Astrocyte (in vitro differentiated cells and primary cell): ENCODE data around the gene APBB1IP. TPM values are rescaled to one million over a fixed set of nuclear protein-coding genes. Genes with fewer than 3 reads are reported as not detected.

Source experiments
- DNase-seq: peaks from one replicate; pipeline ENCODE4 v3.0.0-alpha.2; 2010; ENCODE audit warnings: low read depth
- FAIRE-seq: peaks from 2 replicates; lab custom pipeline; 2011; peaks lifted over from hg19 to GRCh38; lab: Jason Lieb, UNC
- H2AFZ ChIP-seq: 2 replicates; pipeline ENCODE4 v1.6.0; 2012; ENCODE audit warnings: low read depth, low read length, inconsistent platforms
- H3K27ac ChIP-seq: 2 replicates; pipeline ENCODE4 v1.5.1; 2011; ENCODE audit warnings: low read depth, low read length, inconsistent platforms
- H3K27me3 ChIP-seq: 2 replicates; pipeline ENCODE4 v1.6.0; 2011; ENCODE audit warnings: low read length, inconsistent platforms; ENCODE audit not compliant: insufficient read depth
- H3K36me3 ChIP-seq: 2 replicates; pipeline ENCODE4 v1.5.1; 2011; ENCODE audit warnings: low read length, inconsistent platforms; ENCODE audit not compliant: insufficient read depth
- H3K4me1 ChIP-seq: 2 replicates; pipeline ENCODE4 v1.5.1; 2011; ENCODE audit warnings: low read length, inconsistent platforms; ENCODE audit not compliant: insufficient read depth
- H3K4me2 ChIP-seq: 2 replicates; pipeline ENCODE4 v1.6.0; 2012; ENCODE audit warnings: low read length, inconsistent platforms
- H3K4me3 ChIP-seq: 2 replicates; pipeline ENCODE4 v1.5.1; 2011; ENCODE audit warnings: low read depth, mild to moderate bottlenecking, low read length, inconsistent platforms; ENCODE audit not compliant: insufficient read depth
- H3K79me2 ChIP-seq: 2 replicates; pipeline ENCODE4 v1.6.0; 2012; ENCODE audit warnings: mild to moderate bottlenecking, low read length, inconsistent platforms; ENCODE audit not compliant: insufficient read depth
- H3K9ac ChIP-seq: 2 replicates; pipeline ENCODE4 v1.6.0; 2012; ENCODE audit warnings: mild to moderate bottlenecking, low read length, inconsistent platforms
- H3K9me3 ChIP-seq: 2 replicates; pipeline ENCODE4 v1.5.1; 2012; ENCODE audit warnings: low read depth, mild to moderate bottlenecking, low read length, inconsistent platforms; ENCODE audit not compliant: insufficient read depth
- H4K20me1 ChIP-seq: 2 replicates; pipeline ENCODE4 v1.6.0; 2012; ENCODE audit warnings: low read length, inconsistent platforms; ENCODE audit not compliant: insufficient read depth
- H3K27ac Mint-ChIP-seq: one replicate; pipeline ENCODE4 v1.8.0; 2021; ENCODE audit warnings: mild to moderate bottlenecking, mixed read lengths; ENCODE audit not compliant: unreplicated experiment
- H3K27me3 Mint-ChIP-seq: one replicate; pipeline ENCODE4 v1.8.0; 2021; ENCODE audit warnings: low read depth, mixed read lengths; ENCODE audit not compliant: unreplicated experiment
- H3K36me3 Mint-ChIP-seq: one replicate; pipeline ENCODE4 v1.8.0; 2021; ENCODE audit warnings: low read depth, mixed read lengths; ENCODE audit not compliant: unreplicated experiment
- H3K4me1 Mint-ChIP-seq: one replicate; pipeline ENCODE4 v1.8.0; 2021; ENCODE audit warnings: low read depth, mixed read lengths; ENCODE audit not compliant: unreplicated experiment
- H3K4me3 Mint-ChIP-seq: one replicate; pipeline ENCODE4 v1.8.0; 2021; ENCODE audit warnings: mild to moderate bottlenecking, moderate library complexity, mixed read lengths; ENCODE audit not compliant: unreplicated experiment
- H3K9me3 Mint-ChIP-seq: one replicate; pipeline ENCODE4 v1.8.0; 2021; ENCODE audit warnings: mild to moderate bottlenecking, mixed read lengths; ENCODE audit not compliant: unreplicated experiment
- EZH2 ChIP-seq: IDR thresholded peaks from 2 replicates; pipeline ENCODE4 v1.6.1; 2012; ENCODE audit warnings: mild to moderate bottlenecking, low read length, inconsistent platforms; ENCODE audit not compliant: insufficient read depth
- total RNA-seq: library from RNA; stranded (reverse); gene quantifications from 2 replicates; pipeline ENCODE4 v1.2.1, GENCODE V29; 2021
- TF ChIP-seq, protein P1 (sequence below): IDR thresholded peaks from 2 replicates; pipeline ENCODE4 v1.5.1; 2011; ENCODE audit warnings: low read depth, mild to moderate bottlenecking, inconsistent platforms, low read length, moderate library complexity; ENCODE audit not compliant: insufficient read depth

APBB1IP gene
- total RNA-seq, 1 donor from 2014 or later, result 0.23 TPM

DNA sequence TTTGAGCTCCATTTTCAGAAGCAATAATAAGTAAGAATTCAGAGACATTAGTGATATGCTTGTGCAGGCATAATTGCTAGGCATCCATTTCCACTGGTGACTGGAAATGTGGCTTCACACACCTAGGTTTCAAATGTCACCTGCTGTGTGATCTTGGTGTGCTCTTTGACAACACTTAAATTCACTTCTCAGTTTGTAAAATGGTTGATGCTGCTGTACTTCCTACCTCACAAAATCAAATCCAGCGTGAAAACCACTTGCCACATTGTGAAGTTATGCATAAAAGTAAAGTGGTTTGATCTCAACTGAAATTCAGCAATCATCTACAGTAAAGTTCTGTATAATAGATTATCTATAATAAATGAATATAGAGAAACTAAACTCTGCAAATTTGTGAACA lies 82.4 kb downstream of the APBB1IP start:
- no peaks in the 10 kb centered on the region for H3K36me3 ChIP-seq

DNA sequence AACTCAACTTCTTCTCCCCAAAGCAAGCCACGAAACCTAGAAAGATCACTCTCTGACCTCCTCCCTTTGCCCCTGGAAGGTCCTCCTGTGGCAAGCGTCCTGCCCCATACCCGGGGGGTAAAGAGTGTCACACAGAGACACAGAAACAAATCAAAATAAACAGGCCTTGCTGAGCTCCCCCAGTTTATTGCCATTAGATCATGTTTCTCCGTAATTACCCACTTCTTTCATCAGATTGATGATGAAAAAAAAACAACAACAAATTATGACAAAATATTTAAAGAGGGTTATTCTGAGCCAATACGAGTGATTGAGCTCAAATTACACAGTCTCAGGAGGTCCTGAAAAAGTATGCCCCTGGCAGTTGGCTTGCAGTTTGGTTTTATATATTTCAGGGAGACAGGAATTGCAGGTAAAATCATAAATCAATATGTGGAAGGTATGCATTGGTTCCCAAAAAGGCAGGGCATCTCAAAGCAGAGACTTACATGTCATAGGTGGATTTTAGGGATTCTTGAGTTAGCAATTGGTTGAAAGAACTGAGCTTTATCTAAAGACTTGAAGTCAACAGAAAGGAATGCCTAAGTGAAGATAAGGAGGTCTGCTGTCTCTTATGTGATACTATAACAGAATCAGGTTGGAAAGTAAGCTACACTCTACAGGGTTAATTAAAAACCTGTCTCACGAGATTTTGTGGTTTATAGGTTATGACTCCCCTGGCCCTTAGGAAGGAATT lies 86.2 kb downstream of the APBB1IP start:
- DNase-seq (peak; percentile 60), FAIRE-seq (no peak)
- H3K36me3 Mint-ChIP-seq, result no peaks in the 10 kb centered on the region
- Histone ChIP-seq H3K36me3 (no peaks in the 10 kb centered on the region), H3K9ac (no peak overlapping the region), H3K27ac (no peak overlapping the region), H3K9me3 (no peaks in the 10 kb centered on the region), H3K27me3 (no peaks in the 10 kb centered on the region), H3K4me1 (no peaks in the 10 kb centered on the region), H3K4me2 (no peak overlapping the region), H3K79me2 (no peaks in the 10 kb centered on the region), H2AFZ (no peak overlapping the region), H4K20me1 (no peaks in the 10 kb centered on the region), H3K4me3 (no peak overlapping the region)
- peaks cover 4% of the 10 kb centered on the region for H3K9me3 Mint-ChIP-seq
- peaks cover 12% of the 10 kb centered on the region for H3K4me1 Mint-ChIP-seq
- H3K4me3 Mint-ChIP-seq, result no peak overlapping the region
- H3K27ac Mint-ChIP-seq, result peak overlapping the region; percentile 37
- peaks cover 3% of the 10 kb centered on the region for H3K27me3 Mint-ChIP-seq
- no peak for TF ChIP-seq EZH2

More for the DNA sequence above, 82.4 kb downstream of the APBB1IP start:
- peaks cover 11% of the 10 kb centered on the region for H3K4me1 Mint-ChIP-seq
- peaks cover 7% of the 10 kb centered on the region for H3K9me3 Mint-ChIP-seq
- TF ChIP-seq, protein P1, sequence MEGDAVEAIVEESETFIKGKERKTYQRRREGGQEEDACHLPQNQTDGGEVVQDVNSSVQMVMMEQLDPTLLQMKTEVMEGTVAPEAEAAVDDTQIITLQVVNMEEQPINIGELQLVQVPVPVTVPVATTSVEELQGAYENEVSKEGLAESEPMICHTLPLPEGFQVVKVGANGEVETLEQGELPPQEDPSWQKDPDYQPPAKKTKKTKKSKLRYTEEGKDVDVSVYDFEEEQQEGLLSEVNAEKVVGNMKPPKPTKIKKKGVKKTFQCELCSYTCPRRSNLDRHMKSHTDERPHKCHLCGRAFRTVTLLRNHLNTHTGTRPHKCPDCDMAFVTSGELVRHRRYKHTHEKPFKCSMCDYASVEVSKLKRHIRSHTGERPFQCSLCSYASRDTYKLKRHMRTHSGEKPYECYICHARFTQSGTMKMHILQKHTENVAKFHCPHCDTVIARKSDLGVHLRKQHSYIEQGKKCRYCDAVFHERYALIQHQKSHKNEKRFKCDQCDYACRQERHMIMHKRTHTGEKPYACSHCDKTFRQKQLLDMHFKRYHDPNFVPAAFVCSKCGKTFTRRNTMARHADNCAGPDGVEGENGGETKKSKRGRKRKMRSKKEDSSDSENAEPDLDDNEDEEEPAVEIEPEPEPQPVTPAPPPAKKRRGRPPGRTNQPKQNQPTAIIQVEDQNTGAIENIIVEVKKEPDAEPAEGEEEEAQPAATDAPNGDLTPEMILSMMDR, result no peak
- TF ChIP-seq EZH2, result no peak
- H3K27me3 Mint-ChIP-seq, result no peaks in the 10 kb centered on the region
- H3K9me3 ChIP-seq, result no peaks in the 10 kb centered on the region
- H3K27ac Mint-ChIP-seq, result no peak overlapping the region
- H3K27me3 ChIP-seq, result no peaks in the 10 kb centered on the region
- no peaks in the 10 kb centered on the region for H3K4me1 ChIP-seq
- DNase-seq, result no peak
- no peak overlapping the region for H3K27ac ChIP-seq
- no peak for FAIRE-seq
- H3K79me2 ChIP-seq, result no peaks in the 10 kb centered on the region
- no peak overlapping the region for H3K4me3 ChIP-seq
- no peak overlapping the region for H3K9ac ChIP-seq
- no peaks in the 10 kb centered on the region for H4K20me1 ChIP-seq
- no peak overlapping the region for H3K4me3 Mint-ChIP-seq
- H3K4me2 ChIP-seq, result no peak overlapping the region
- H3K36me3 Mint-ChIP-seq, result no peaks in the 10 kb centered on the region
- H2AFZ ChIP-seq, result no peak overlapping the region

DNA sequence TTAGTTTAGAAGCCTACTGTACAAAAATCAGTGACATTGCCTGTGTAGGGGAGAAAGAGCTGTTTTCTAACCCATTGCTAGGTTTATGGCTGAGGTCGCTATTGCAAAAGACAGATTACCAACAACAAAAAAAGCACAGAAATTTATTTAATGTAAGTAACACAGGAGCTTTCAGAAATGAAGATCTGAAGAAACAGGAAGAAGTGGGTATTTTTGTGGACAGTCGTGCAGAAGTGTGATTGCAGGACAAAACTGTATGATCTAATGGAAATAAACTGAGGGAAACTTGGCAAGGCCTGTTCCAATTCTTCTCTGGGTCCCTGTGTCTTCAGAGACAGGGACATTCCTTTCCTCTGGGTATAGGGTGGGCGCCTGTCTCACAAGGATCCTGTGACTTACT lies 87.4 kb downstream of the APBB1IP start:
- Mint-ChIP-seq H3K27me3 (peaks cover 3% of the 10 kb centered on the region), H3K36me3 (no peaks in the 10 kb centered on the region), H3K9me3 (no peaks in the 10 kb centered on the region), H3K4me3 (no peak overlapping the region), H3K4me1 (peaks cover 12% of the 10 kb centered on the region), H3K27ac (no peak overlapping the region)
- no peaks in the 10 kb centered on the region for H3K36me3 ChIP-seq
- no peaks in the 10 kb centered on the region for H3K9me3 ChIP-seq
- H3K27ac ChIP-seq, result no peak overlapping the region
- FAIRE-seq, result no peak
- H4K20me1 ChIP-seq, result no peaks in the 10 kb centered on the region
- no peak overlapping the region for H2AFZ ChIP-seq
- H3K27me3 ChIP-seq, result no peaks in the 10 kb centered on the region
- no peaks in the 10 kb centered on the region for H3K4me1 ChIP-seq
- H3K9ac ChIP-seq, result no peak overlapping the region
- DNase-seq, result no peak
- no peak overlapping the region for H3K4me3 ChIP-seq
- H3K79me2 ChIP-seq, result no peaks in the 10 kb centered on the region
- no peak overlapping the region for H3K4me2 ChIP-seq
- TF ChIP-seq, protein P1, result no peak
- TF ChIP-seq EZH2, result no peak
